HCT116 (cell line): Measurements from ENCODE around the gene WDR83.
"Not testable (repeated sequence)": the region's sequence is repeated elsewhere in the genome, so short reads cannot be mapped to it uniquely, and the experiment has no call there.

ENCODE experiments used
- CTCF ChIP-seq, 3 experiments: fragments of 200-600 bp in 1 of 3; sonication (generic) in 1 of 3; IDR thresholded peaks in 2 of 3; conservative IDR thresholded peaks in 1 of 3; 2 replicates each; pipeline ENCODE4 v1.5.1; 2012 to 2017; ENCODE audit warnings: low read depth in 2 of 3, low read length in 2 of 3, antibody characterized with exemption in 1 of 3, borderline replicate concordance in 1 of 3, control low read depth in 1 of 3, mild to moderate bottlenecking in 1 of 3, mixed read lengths in 1 of 3, mixed run types in 1 of 3, moderate library complexity in 1 of 3; ENCODE audit not compliant: insufficient read depth in 1 of 3
- EZH2 ChIP-seq: fragments of 200-600 bp; sonication (generic); IDR thresholded peaks from 2 replicates; pipeline ENCODE4 v1.6.1; 2017; ENCODE audit warnings: antibody characterized with exemption, mixed run types
- JUND ChIP-seq: IDR thresholded peaks from 2 replicates; pipeline ENCODE4 v1.6.1; 2012
- RAD21 ChIP-seq: IDR thresholded peaks from 2 replicates; pipeline ENCODE4 v1.6.1; 2012; ENCODE audit warnings: low read depth, mild to moderate bottlenecking
- SIN3A ChIP-seq: IDR thresholded peaks from 2 replicates; pipeline ENCODE4 v1.6.1; 2012; ENCODE audit warnings: low read depth
- SP1 ChIP-seq: IDR thresholded peaks from 2 replicates; pipeline ENCODE4 v1.6.1; 2012; ENCODE audit warnings: low read depth
- YY1 ChIP-seq: IDR thresholded peaks from 2 replicates; pipeline ENCODE4 v1.6.1; 2011; ENCODE audit warnings: low read length, low read depth, moderate library complexity, mild to moderate bottlenecking; ENCODE audit not compliant: insufficient replicate concordance; ENCODE audit errors: extremely low read depth
- ZFX ChIP-seq: fragments of 450-650 bp; IDR thresholded peaks from 2 replicates; pipeline ENCODE4 v1.6.1; 2017

GRCh38 chr19:12621253-12622024 lies 45.2 kb upstream of the WDR83 start:
- TF ChIP-seq SP1; RAD21; JUND; SIN3A; CTCF (IDR thresholded peaks at IDR 0.05 in 2 of 3, conservative IDR thresholded peaks at IDR 0.05 in 1 of 3; ENCODE audit: borderline replicate concordance in 1 of 3, insufficient read depth in 1 of 3, low read depth in 2 of 3, low read length in 2 of 3); ZFX; EZH2; YY1: not testable (repeated sequence)
